GM12878 (cell line): Measurements from ENCODE around the gene AGAP1. TPM values are rescaled to one million over a fixed set of nuclear protein-coding genes. Genes with fewer than 3 reads are reported as not detected.

Experiments used
- ATAC-seq: fragments of 200-7000 bp; cut with Tn5 transposase; 3 replicates; pipeline ENCODE4 v1.9.1; 2020; ENCODE audit warnings: mild to moderate bottlenecking, moderate library complexity
- BruUV-seq: library from RNA; stranded (reverse); fragments of 400-500 nt; replicated peaks from 2 replicates; lab custom pipeline; 2021; lab: Mats Ljungman, UMichigan
- CTCF ChIA-PET: fragments of 300-600 bp; sonication (Branson Sonifier 250); formaldehyde crosslinking; extraction: SDS; loops from one replicate; lab custom pipeline; 2021; ENCODE audit warnings: inconsistent platforms; lab: Yijun Ruan, JAX
- POLR2A ChIA-PET: fragments of 350-600 bp; formaldehyde crosslinking; extraction: SDS; loops from one replicate; lab custom pipeline; 2021; ENCODE audit warnings: inconsistent platforms; lab: Charles Lee
- RAD21 ChIA-PET: fragments of 300-600 bp; sonication (Branson Sonifier 250); formaldehyde crosslinking; loops from one replicate; lab custom pipeline; 2023; ENCODE audit warnings: antibody characterized with exemption; ENCODE audit not compliant: unreplicated experiment; lab: Charles Lee
- SMC1A ChIA-PET: fragments of 300-600 bp; sonication (Branson Sonifier 250); formaldehyde crosslinking; loops from one replicate; lab custom pipeline; 2023; ENCODE audit not compliant: unreplicated experiment, uncharacterized antibody; lab: Charles Lee
- DNase-seq: peaks from one replicate; pipeline ENCODE4 v3.0.0-alpha.2; 2011; ENCODE audit warnings: low read depth, low spot score
- FAIRE-seq: peaks from 3 replicates; lab custom pipeline; 2011; peaks lifted over from hg19 to GRCh38; lab: Jason Lieb, UNC
- H2AFZ ChIP-seq: 2 replicates; pipeline ENCODE4 v1.6.0; 2011; ENCODE audit warnings: low read depth, low read length, control low read depth; ENCODE audit not compliant: control insufficient read depth
- H3K27ac ChIP-seq: 2 replicates; pipeline ENCODE4 v1.5.1; 2011; ENCODE audit warnings: control low read depth; ENCODE audit not compliant: control insufficient read depth, insufficient read depth
- H3K27me3 ChIP-seq, 2 experiments: replicated peaks in 1 of 2; 2 replicates each; pipeline versions ENCODE4 v1.6.0 to v1.6.1; 2011; ENCODE audit warnings: low read length in 1 of 2; ENCODE audit not compliant: control insufficient read depth in 2 of 2, insufficient read depth in 2 of 2
- H3K36me3 ChIP-seq, 2 experiments: 2 replicates each; pipeline ENCODE4 v1.5.1; 2011; ENCODE audit warnings: low read length in 1 of 2; ENCODE audit not compliant: control insufficient read depth in 2 of 2, insufficient read depth in 2 of 2
- H3K4me1 ChIP-seq: 2 replicates; pipeline ENCODE4 v1.6.1; 2011; ENCODE audit warnings: mild to moderate bottlenecking, low read length, moderate library complexity, mixed read lengths; ENCODE audit not compliant: control insufficient read depth, insufficient read depth
- H3K4me2 ChIP-seq: 2 replicates; pipeline ENCODE4 v1.6.0; 2011; ENCODE audit warnings: control low read depth; ENCODE audit not compliant: control insufficient read depth, insufficient read depth
- H3K4me3 ChIP-seq: fragments of 200-600 bp; sonication (generic); 2 replicates; pipeline ENCODE4 v1.5.1; 2016
- H3K79me2 ChIP-seq: 2 replicates; pipeline ENCODE4 v1.6.0; 2011; ENCODE audit warnings: low read length; ENCODE audit not compliant: control insufficient read depth, insufficient read depth
- H3K9ac ChIP-seq: 2 replicates; pipeline ENCODE4 v1.8.0; 2011; ENCODE audit warnings: low read length, control low read depth, mixed read lengths; ENCODE audit not compliant: control insufficient read depth, insufficient read depth
- H3K9me3 ChIP-seq: replicated peaks from 3 replicates; pipeline ENCODE4 v1.5.1; 2011; ENCODE audit warnings: mild to moderate bottlenecking, low read length; ENCODE audit not compliant: control insufficient read depth, insufficient read depth
- H4K20me1 ChIP-seq: 2 replicates; pipeline ENCODE4 v1.6.0; 2011; ENCODE audit not compliant: control insufficient read depth, insufficient read depth
- GATAD2B ChIP-seq: fragments of 450-650 bp; conservative IDR thresholded peaks from 2 replicates; pipeline ENCODE4 v1.6.1; 2017; ENCODE audit warnings: low read depth, mild to moderate bottlenecking, moderate library complexity
- HDAC2 ChIP-seq: fragments of 200-600 bp; sonication (generic); IDR thresholded peaks from 2 replicates; pipeline ENCODE4 v1.6.1; 2017
- HDAC6 ChIP-seq: fragments of 200-600 bp; sonication (generic); IDR thresholded peaks from one replicate; pipeline ENCODE4 v1.8.0; 2017; ENCODE audit warnings: antibody characterized with exemption; ENCODE audit not compliant: unreplicated experiment
- IRF4 ChIP-seq: IDR thresholded peaks from 2 replicates; pipeline ENCODE4 v1.6.1; 2011; ENCODE audit warnings: low read depth, low read length
- RB1 ChIP-seq: fragments of 450-650 bp; formaldehyde crosslinking; IDR thresholded peaks from 2 replicates; pipeline ENCODE4 v1.6.1; 2017; ENCODE audit warnings: mild to moderate bottlenecking, borderline replicate concordance
- RCOR1 ChIP-seq: conservative IDR thresholded peaks from 2 replicates; pipeline ENCODE4 v1.6.1; 2012; ENCODE audit warnings: low read depth, low read length, improper control_type of control experiment
- SUPT20H ChIP-seq: IDR thresholded peaks from 2 replicates; pipeline ENCODE4 v1.6.1; 2011; ENCODE audit warnings: low read depth, mild to moderate bottlenecking, low read length, moderate library complexity, borderline replicate concordance; ENCODE audit not compliant: control insufficient read depth
- TCF7 ChIP-seq: IDR thresholded peaks from 2 replicates; pipeline ENCODE4 v1.6.1; 2014; ENCODE audit warnings: antibody characterized with exemption, borderline replicate concordance
- WRNIP1 ChIP-seq: IDR thresholded peaks from 2 replicates; pipeline ENCODE4 v1.6.1; 2011; ENCODE audit warnings: low read depth, low read length, improper control_type of control experiment, borderline replicate concordance
- WGBS: methylation state at CpG from one replicate; pipeline ENCODE4 v1.1.6; 2016; ENCODE audit warnings: low lambda C conversion rate; ENCODE audit not compliant: insufficient replicate concordance, insufficient coverage; ENCODE audit errors: missing lambda C conversion rate; 5-methylcytosine and 5-hydroxymethylcytosine counted together
- in situ Hi-C: fragments of 300-500 bp; cut with MboI; formaldehyde crosslinking; loops from 9 replicates; pipeline ENCODE4 v1.14.3; 2018; ENCODE audit warnings: mixed read lengths
- intact Hi-C: fragments of 100-400 bp; cut with micrococcal nuclease; formaldehyde crosslinking; loops from one replicate; pipeline ENCODE4 v1.14.2; 2022; ENCODE audit not compliant: unreplicated experiment
- polyA plus RNA-seq, 11 experiments: library from polyadenylated mRNA; depleted of rRNA in 4 of 11; unstranded in 6 of 11; stranded (reverse) in 5 of 11; fragments of >200 nt; fragmentation: Nextera tagmentation in 4 of 11; fragmentation: Illumina TruSeq in 1 of 11; extraction: Ambion mirVana in 4 of 11; extraction: Trizol in 1 of 11; gene quantifications; 1 replicate in 1 of 11; 2 replicates in 10 of 11; pipeline versions ENCODE4 v1.2.1 to v1.2.3, GENCODE V29; 2011 to 2016; ENCODE audit warnings: inconsistent platforms in 2 of 11, missing spikeins in 2 of 11, low read depth in 1 of 11
- total RNA-seq, 4 experiments: library from RNA; depleted of rRNA in 3 of 4; stranded (reverse); fragments of >200 nt in 3 of 4; fragmentation: Illumina TruSeq in 1 of 4; extraction: Trizol in 1 of 4; gene quantifications; 2 replicates each; pipeline versions ENCODE4 v1.2.1 to v1.2.3, GENCODE V29; 2013 to 2021
- TF ChIP-seq, protein P1 (sequence below): IDR thresholded peaks from 2 replicates; pipeline ENCODE4 v1.6.1; 2012; ENCODE audit warnings: low read length, inconsistent platforms
- TF ChIP-seq, protein P2 (sequence below): IDR thresholded peaks from 2 replicates; pipeline ENCODE4 v1.6.1; 2012; ENCODE audit warnings: mild to moderate bottlenecking, low read depth, low read length
- TF ChIP-seq, protein P3 (sequence below): fragments of 450-650 bp; IDR thresholded peaks from 2 replicates; pipeline ENCODE4 v1.6.1; 2018; ENCODE audit warnings: mild to moderate bottlenecking, low read depth, moderate library complexity; ENCODE audit not compliant: partially characterized antibody
- TF ChIP-seq, protein P4 (sequence below): fragments of 450-650 bp; IDR thresholded peaks from 2 replicates; pipeline ENCODE4 v1.6.1; 2017; ENCODE audit warnings: borderline replicate concordance

The AGAP1 gene
- total and polyA plus RNA-seq, 10 of the 15 experiments (the other 5 are each of a cell fraction or from before 2014, with no cell fraction given), result 0.05 to 0.15 (median 0.06) TPM; not detected in 7

DNA sequence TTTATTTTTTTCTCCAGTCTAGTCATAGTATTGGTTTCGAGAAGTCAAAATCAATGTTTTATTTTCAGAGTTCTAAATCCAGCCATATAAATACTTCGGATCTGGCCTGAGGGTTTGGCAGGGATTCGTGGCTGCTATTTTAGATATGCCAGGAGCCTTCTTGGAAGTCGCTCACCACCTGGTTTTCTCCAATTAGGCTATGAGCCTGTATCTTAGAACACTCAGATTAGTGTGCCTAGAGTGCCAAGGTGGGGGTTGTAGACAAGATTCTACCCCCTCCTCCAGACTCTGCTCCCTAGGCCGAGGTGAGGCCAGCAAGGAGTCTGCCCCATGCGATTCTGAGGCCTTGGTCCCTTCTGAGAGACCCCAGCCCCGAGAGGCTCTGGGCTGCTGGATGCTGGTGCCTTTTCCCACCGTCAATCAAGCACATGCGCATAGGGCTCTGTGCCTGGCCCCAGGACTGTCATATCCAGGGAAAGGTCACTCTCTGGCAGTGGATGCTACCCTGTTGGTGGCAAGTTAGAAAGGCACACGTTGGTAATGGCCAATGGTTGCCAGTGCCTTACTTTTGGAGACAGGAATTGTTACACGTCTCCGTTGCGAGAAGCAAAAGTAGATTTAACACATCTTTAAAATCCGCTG, 197.1 kb downstream of the AGAP1 start:
- no TSS peak for BruUV-seq
- H3K4me1 ChIP-seq, result no peaks in the 10 kb centered on the region
- no peak for FAIRE-seq
- ATAC-seq, result no peak
- RAD21 ChIA-PET, result no interaction called here
- no peaks in the 10 kb centered on the region for H3K36me3 ChIP-seq
- H3K4me2 ChIP-seq, result no peak overlapping the region
- CTCF ChIA-PET, result no interaction called here
- POLR2A ChIA-PET, result no interaction called here
- intact Hi-C loops (no loop called here), in situ Hi-C loops (no loop called here)
- H3K9ac ChIP-seq, result no peak overlapping the region
- no peak overlapping the region for H2AFZ ChIP-seq
- no peaks in the 10 kb centered on the region for H3K27me3 ChIP-seq
- H4K20me1 ChIP-seq, result no peaks in the 10 kb centered on the region
- DNase-seq, result no peak
- no peaks in the 10 kb centered on the region for H3K79me2 ChIP-seq
- no peak overlapping the region for H3K4me3 ChIP-seq
- WGBS, result 22% methylated on average over 14 of the region's 14 CpGs
- H3K27ac ChIP-seq, result no peak overlapping the region
- SMC1A ChIA-PET, result interaction anchor here (1.2 kb wide), 1 partner anchor 8 kb away, joined by 4 read pairs; no protein-coding TSS in a partner anchor
- H3K9me3 ChIP-seq, result no peaks in the 10 kb centered on the region
- TF ChIP-seq WRNIP1 (no peak), TCF7 (no peak), HDAC6 (no peak), RCOR1 (no peak), RB1 (no peak), SUPT20H (no peak), HDAC2 (no peak), IRF4 (no peak), GATAD2B (no peak)
- TF ChIP-seq, protein P1, sequence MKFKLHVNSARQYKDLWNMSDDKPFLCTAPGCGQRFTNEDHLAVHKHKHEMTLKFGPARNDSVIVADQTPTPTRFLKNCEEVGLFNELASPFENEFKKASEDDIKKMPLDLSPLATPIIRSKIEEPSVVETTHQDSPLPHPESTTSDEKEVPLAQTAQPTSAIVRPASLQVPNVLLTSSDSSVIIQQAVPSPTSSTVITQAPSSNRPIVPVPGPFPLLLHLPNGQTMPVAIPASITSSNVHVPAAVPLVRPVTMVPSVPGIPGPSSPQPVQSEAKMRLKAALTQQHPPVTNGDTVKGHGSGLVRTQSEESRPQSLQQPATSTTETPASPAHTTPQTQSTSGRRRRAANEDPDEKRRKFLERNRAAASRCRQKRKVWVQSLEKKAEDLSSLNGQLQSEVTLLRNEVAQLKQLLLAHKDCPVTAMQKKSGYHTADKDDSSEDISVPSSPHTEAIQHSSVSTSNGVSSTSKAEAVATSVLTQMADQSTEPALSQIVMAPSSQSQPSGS, result no peak
- TF ChIP-seq, protein P2, sequence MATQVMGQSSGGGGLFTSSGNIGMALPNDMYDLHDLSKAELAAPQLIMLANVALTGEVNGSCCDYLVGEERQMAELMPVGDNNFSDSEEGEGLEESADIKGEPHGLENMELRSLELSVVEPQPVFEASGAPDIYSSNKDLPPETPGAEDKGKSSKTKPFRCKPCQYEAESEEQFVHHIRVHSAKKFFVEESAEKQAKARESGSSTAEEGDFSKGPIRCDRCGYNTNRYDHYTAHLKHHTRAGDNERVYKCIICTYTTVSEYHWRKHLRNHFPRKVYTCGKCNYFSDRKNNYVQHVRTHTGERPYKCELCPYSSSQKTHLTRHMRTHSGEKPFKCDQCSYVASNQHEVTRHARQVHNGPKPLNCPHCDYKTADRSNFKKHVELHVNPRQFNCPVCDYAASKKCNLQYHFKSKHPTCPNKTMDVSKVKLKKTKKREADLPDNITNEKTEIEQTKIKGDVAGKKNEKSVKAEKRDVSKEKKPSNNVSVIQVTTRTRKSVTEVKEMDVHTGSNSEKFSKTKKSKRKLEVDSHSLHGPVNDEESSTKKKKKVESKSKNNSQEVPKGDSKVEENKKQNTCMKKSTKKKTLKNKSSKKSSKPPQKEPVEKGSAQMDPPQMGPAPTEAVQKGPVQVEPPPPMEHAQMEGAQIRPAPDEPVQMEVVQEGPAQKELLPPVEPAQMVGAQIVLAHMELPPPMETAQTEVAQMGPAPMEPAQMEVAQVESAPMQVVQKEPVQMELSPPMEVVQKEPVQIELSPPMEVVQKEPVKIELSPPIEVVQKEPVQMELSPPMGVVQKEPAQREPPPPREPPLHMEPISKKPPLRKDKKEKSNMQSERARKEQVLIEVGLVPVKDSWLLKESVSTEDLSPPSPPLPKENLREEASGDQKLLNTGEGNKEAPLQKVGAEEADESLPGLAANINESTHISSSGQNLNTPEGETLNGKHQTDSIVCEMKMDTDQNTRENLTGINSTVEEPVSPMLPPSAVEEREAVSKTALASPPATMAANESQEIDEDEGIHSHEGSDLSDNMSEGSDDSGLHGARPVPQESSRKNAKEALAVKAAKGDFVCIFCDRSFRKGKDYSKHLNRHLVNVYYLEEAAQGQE, result no peak
- TF ChIP-seq, protein P3, sequence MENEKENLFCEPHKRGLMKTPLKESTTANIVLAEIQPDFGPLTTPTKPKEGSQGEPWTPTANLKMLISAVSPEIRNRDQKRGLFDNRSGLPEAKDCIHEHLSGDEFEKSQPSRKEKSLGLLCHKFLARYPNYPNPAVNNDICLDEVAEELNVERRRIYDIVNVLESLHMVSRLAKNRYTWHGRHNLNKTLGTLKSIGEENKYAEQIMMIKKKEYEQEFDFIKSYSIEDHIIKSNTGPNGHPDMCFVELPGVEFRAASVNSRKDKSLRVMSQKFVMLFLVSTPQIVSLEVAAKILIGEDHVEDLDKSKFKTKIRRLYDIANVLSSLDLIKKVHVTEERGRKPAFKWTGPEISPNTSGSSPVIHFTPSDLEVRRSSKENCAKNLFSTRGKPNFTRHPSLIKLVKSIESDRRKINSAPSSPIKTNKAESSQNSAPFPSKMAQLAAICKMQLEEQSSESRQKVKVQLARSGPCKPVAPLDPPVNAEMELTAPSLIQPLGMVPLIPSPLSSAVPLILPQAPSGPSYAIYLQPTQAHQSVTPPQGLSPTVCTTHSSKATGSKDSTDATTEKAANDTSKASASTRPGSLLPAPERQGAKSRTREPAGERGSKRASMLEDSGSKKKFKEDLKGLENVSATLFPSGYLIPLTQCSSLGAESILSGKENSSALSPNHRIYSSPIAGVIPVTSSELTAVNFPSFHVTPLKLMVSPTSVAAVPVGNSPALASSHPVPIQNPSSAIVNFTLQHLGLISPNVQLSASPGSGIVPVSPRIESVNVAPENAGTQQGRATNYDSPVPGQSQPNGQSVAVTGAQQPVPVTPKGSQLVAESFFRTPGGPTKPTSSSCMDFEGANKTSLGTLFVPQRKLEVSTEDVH, result no peak
- TF ChIP-seq, protein P4, sequence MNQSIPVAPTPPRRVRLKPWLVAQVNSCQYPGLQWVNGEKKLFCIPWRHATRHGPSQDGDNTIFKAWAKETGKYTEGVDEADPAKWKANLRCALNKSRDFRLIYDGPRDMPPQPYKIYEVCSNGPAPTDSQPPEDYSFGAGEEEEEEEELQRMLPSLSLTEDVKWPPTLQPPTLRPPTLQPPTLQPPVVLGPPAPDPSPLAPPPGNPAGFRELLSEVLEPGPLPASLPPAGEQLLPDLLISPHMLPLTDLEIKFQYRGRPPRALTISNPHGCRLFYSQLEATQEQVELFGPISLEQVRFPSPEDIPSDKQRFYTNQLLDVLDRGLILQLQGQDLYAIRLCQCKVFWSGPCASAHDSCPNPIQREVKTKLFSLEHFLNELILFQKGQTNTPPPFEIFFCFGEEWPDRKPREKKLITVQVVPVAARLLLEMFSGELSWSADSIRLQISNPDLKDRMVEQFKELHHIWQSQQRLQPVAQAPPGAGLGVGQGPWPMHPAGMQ, result no peak
